Thymus (tissue), 11 donors: Measurements from ENCODE around the gene YDJC. TPM values are rescaled to one million over a fixed set of nuclear protein-coding genes. Genes with fewer than 3 reads are reported as not detected.

ENCODE experiments used
- DNase-seq, 9 donors: peaks; one replicate each; pipeline ENCODE4 v3.0.0-alpha.2; 2013; ENCODE audit warnings: low spot score in 9 of 9, low read depth in 6 of 9, missing footprints in 1 of 9
- H3K27ac ChIP-seq, 2 donors: one replicate each; pipeline ENCODE4 v1.5.1; 2013; ENCODE audit warnings: control low read depth in 1 of 2, low read depth in 1 of 2, low read length in 1 of 2, mild to moderate bottlenecking in 1 of 2, moderate library complexity in 1 of 2
- H3K27me3 ChIP-seq, 2 donors: one replicate each; pipeline ENCODE4 v1.5.1; 2013; ENCODE audit warnings: low read length in 1 of 2; ENCODE audit not compliant: control insufficient read depth in 2 of 2, insufficient read depth in 1 of 2
- H3K36me3 ChIP-seq, 2 donors: one replicate each; pipeline ENCODE4 v1.5.1; 2013; ENCODE audit warnings: low read length in 1 of 2, mild to moderate bottlenecking in 1 of 2, moderate library complexity in 1 of 2; ENCODE audit not compliant: control insufficient read depth in 2 of 2, insufficient read depth in 2 of 2
- H3K4me1 ChIP-seq, 2 donors: one replicate each; pipeline ENCODE4 v1.5.1; 2013; ENCODE audit warnings: low read length in 2 of 2; ENCODE audit not compliant: control insufficient read depth in 2 of 2, insufficient read depth in 2 of 2
- H3K4me3 ChIP-seq, 2 donors: one replicate each; pipeline ENCODE4 v1.5.1; 2013; ENCODE audit warnings: low read length in 2 of 2, control low read depth in 1 of 2, mild to moderate bottlenecking in 1 of 2
- H3K9me3 ChIP-seq, 2 donors: one replicate each; pipeline ENCODE4 v1.5.1; 2013; ENCODE audit warnings: low read length in 1 of 2, mild to moderate bottlenecking in 1 of 2; ENCODE audit not compliant: control insufficient read depth in 2 of 2, insufficient read depth in 1 of 2
- WGBS: extraction: QIAGEN DNeasy Blood & Tissue Kit; methylation state at CpG from one replicate; pipeline ENCODE4 v1.1.7; 2013; 5-methylcytosine and 5-hydroxymethylcytosine counted together
- polyA plus RNA-seq: library from polyadenylated mRNA; stranded (reverse); fragments of 200-250 nt; gene quantifications from one replicate; pipeline ENCODE4 v1.2.3, GENCODE V29; 2013
- total RNA-seq: library from RNA; stranded (reverse); fragments of 120-200 nt; gene quantifications from one replicate; pipeline ENCODE4 v1.2.4, GENCODE V29; 2013
- donor health status: healthy.

YDJC gene
- total and polyA plus RNA-seq, 2 donors: 24.2 to 32.3 TPM

- H3K27ac ChIP-seq: no peak overlapping the region
- H3K4me1 ChIP-seq: no peaks in the 10 kb centered on the region
- DNase-seq: no peak
- H3K27me3 ChIP-seq: no peaks in the 10 kb centered on the region
- 92% methylated on average over 6 of the region's 6 CpGs for WGBS
- H3K4me3 ChIP-seq: no peak overlapping the region
- H3K36me3 ChIP-seq: peaks cover 58 to 62% of the 10 kb centered on the region in 2 donors
- peaks cover 0 to 5% of the 10 kb centered on the region in 2 donors for H3K9me3 ChIP-seq
Measured at GRCh38 chr22:21672107-21672629, 42.3 kb upstream of the YDJC start.

- Histone ChIP-seq H3K27me3 (no peaks in the 10 kb centered on the region), H3K4me1 (peaks cover 7 to 10% of the 10 kb centered on the region in 2 donors), H3K4me3 (no peak overlapping the region), H3K27ac (no peak overlapping the region), H3K9me3 (no peaks in the 10 kb centered on the region), H3K36me3 (peaks cover 40 to 42% of the 10 kb centered on the region in 2 donors)
- DNase-seq: no peak
- WGBS: 95% methylated on average over 9 of the region's 9 CpGs
Measured at GRCh38 chr22:21669026-21669425, 39.2 kb upstream of the YDJC start.

GRCh38 chr22:21666786-21667185, 37.0 kb upstream of the YDJC start:
- 58% methylated on average over 16 of the region's 16 CpGs for WGBS
- no peak for DNase-seq
- Histone ChIP-seq H3K4me1 (peaks cover 7 to 10% of the 10 kb centered on the region in 2 donors), H3K36me3 (peaks cover 17 to 20% of the 10 kb centered on the region in 2 donors), H3K27ac (no peak overlapping the region), H3K27me3 (no peaks in the 10 kb centered on the region), H3K4me3 (peak overlapping the region; percentile 79 to 100), H3K9me3 (no peaks in the 10 kb centered on the region)

GRCh38 chr22:21665047-21665851, 35.4 kb upstream of the YDJC start:
- H3K4me3 ChIP-seq: peak overlapping the region; percentile 79 to 100
- H3K27ac ChIP-seq: peak overlapping the region in 1 of 2 donors; percentile 64
- H3K4me1 ChIP-seq: peaks cover 7 to 10% of the 10 kb centered on the region in 2 donors
- DNase-seq: no peak
- peaks cover 4 to 6% of the 10 kb centered on the region in 2 donors for H3K36me3 ChIP-seq
- WGBS: 78% methylated on average over 26 of the region's 26 CpGs
- H3K27me3 ChIP-seq: no peaks in the 10 kb centered on the region
- H3K9me3 ChIP-seq: no peaks in the 10 kb centered on the region

- Histone ChIP-seq H3K4me1 (peaks cover 7 to 10% of the 10 kb centered on the region in 2 donors), H3K4me3 (no peak overlapping the region), H3K27me3 (no peaks in the 10 kb centered on the region), H3K27ac (no peak overlapping the region), H3K36me3 (no peaks in the 10 kb centered on the region), H3K9me3 (no peaks in the 10 kb centered on the region)
- over 99% methylated on average over 2 of the region's 2 CpGs for WGBS
- DNase-seq: no peak
Measured at GRCh38 chr22:21663738-21664137, 33.9 kb upstream of the YDJC start.

GRCh38 chr22:21661991-21662390, 32.2 kb upstream of the YDJC start:
- Histone ChIP-seq H3K4me1 (peaks cover 13 to 23% of the 10 kb centered on the region in 2 donors), H3K4me3 (no peak overlapping the region), H3K36me3 (no peaks in the 10 kb centered on the region), H3K27me3 (peaks cover 0 to 9% of the 10 kb centered on the region in 2 donors), H3K27ac (no peak overlapping the region), H3K9me3 (no peaks in the 10 kb centered on the region)
- no peak for DNase-seq
- 97% methylated on average over 5 of the region's 5 CpGs for WGBS

- Histone ChIP-seq H3K4me1 (peaks cover 10 to 25% of the 10 kb centered on the region in 2 donors), H3K36me3 (no peaks in the 10 kb centered on the region), H3K9me3 (no peaks in the 10 kb centered on the region), H3K4me3 (no peak overlapping the region), H3K27ac (no peak overlapping the region), H3K27me3 (peaks cover 0 to 9% of the 10 kb centered on the region in 2 donors)
- 90% methylated on average over 7 of the region's 7 CpGs for WGBS
- DNase-seq: no peak
Measured at GRCh38 chr22:21660904-21661303, 31.1 kb upstream of the YDJC start.

GRCh38 chr22:21659864-21660525, 30.2 kb upstream of the YDJC start:
- 91% methylated on average over 7 of the region's 7 CpGs for WGBS
- Histone ChIP-seq H3K4me3 (no peak overlapping the region), H3K36me3 (no peaks in the 10 kb centered on the region), H3K4me1 (peaks cover 6 to 20% of the 10 kb centered on the region in 2 donors), H3K27ac (no peak overlapping the region), H3K9me3 (no peaks in the 10 kb centered on the region), H3K27me3 (peaks cover 0 to 9% of the 10 kb centered on the region in 2 donors)
- no peak for DNase-seq
